T-helper 1 cell (primary cell): ENCODE results near the gene RHBDD3.
A peak's percentile ranks its signal among the peaks of the same experiment; 100 is the strongest.
"Not testable (repeated sequence)": the region's sequence is repeated elsewhere in the genome, so short reads cannot be mapped to it uniquely, and the experiment has no call there.

Source experiments
- DNase-seq, 5 donors: peaks; one replicate each; pipeline ENCODE4 v3.0.0-alpha.2; 2012 to 2020

Gene RHBDD3

GRCh38 chr22:29245626-29246385 is 22.0 kb downstream of the RHBDD3 start:
- DNase-seq: peak in 4 of 5 donors; percentile 35 to 57 (median 48)

- no peak for DNase-seq
Observed at GRCh38 chr22:29244785-29245625, 22.8 kb downstream of the RHBDD3 start.

- no peak for DNase-seq
Observed at GRCh38 chr22:29243874-29244446, 23.8 kb downstream of the RHBDD3 start.

GRCh38 chr22:29240481-29240880 is 27.3 kb downstream of the RHBDD3 start:
- not testable (repeated sequence) for DNase-seq

GRCh38 chr22:29233277-29233877 is 34.4 kb downstream of the RHBDD3 start:
- DNase-seq: no peak

GRCh38 chr22:29231971-29232959 is 35.5 kb downstream of the RHBDD3 start:
- DNase-seq: no peak

- no peak for DNase-seq
Observed at GRCh38 chr22:29230972-29231875, 36.6 kb downstream of the RHBDD3 start.

- no peak for DNase-seq
Observed at GRCh38 chr22:29226351-29226981, 41.3 kb downstream of the RHBDD3 start.

- no peak for DNase-seq
Observed at GRCh38 chr22:29225422-29226090, 42.2 kb downstream of the RHBDD3 start.

GRCh38 chr22:29224859-29225410 is 42.8 kb downstream of the RHBDD3 start:
- DNase-seq: no peak

GRCh38 chr22:29224121-29224858 is 43.5 kb downstream of the RHBDD3 start:
- DNase-seq: no peak

GRCh38 chr22:29219881-29220670 is 47.7 kb downstream of the RHBDD3 start:
- no peak for DNase-seq

GRCh38 chr22:29219409-29219782 is 48.4 kb downstream of the RHBDD3 start:
- not testable (repeated sequence) for DNase-seq

GRCh38 chr22:29218758-29219408 is 48.9 kb downstream of the RHBDD3 start:
- DNase-seq: no peak

GRCh38 chr22:29217827-29218757 is 49.7 kb downstream of the RHBDD3 start:
- no peak for DNase-seq
